Transverse colon (tissue), 3 donors: Measurements from ENCODE around the gene GPBAR1.

ENCODE experiments used
- POLR2A ChIP-seq: fragments of 450-650 bp; IDR thresholded peaks from one replicate; pipeline ENCODE4 v1.6.1; 2016; ENCODE audit warnings: antibody characterized with exemption, mild to moderate bottlenecking, moderate library complexity
- POLR2AphosphoS5 ChIP-seq, 3 donors: sonication (generic); formaldehyde crosslinking; IDR thresholded peaks; one replicate each; pipeline ENCODE4 v1.6.1; 2016; ENCODE audit warnings: antibody characterized with exemption in 3 of 3

DNA sequence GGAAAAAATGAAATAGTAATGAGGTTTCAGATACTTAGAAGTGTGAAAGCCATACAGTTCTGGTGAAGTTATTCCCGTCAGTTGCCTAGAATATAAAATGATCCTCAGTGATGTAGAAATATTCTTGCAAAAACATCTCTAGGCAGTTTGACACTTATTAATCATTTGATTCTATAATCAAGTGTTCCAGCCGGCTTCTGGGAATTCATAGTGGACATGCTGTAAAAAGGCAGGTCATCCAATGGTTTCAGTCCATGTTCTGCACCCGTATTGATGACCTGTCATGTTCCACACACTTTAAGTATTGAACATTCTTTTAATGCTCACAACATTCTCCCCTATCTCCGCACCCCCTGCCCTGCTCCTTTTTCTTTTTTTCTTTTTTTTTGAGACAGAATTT is 24.0 kb upstream of the GPBAR1 start:
- TF ChIP-seq POLR2AphosphoS5 (IDR thresholded peaks at IDR 0.05) (no peak), POLR2A (no peak)
